Stimulated activated CD8-positive, alpha-beta memory T cell treated with anti-CD3 and anti-CD28 coated beads, Interleukin-15, amount 100 ng/mL, for 24 hours (primary cell): ENCODE data around the gene SDF2L1.
A peak's percentile ranks its signal among the peaks of the same experiment; 100 is the strongest.
"Not testable (repeated sequence)": the region's sequence is repeated elsewhere in the genome, so short reads cannot be mapped to it uniquely, and the experiment has no call there.

Experiments used
- DNase-seq: peaks from one replicate; pipeline ENCODE4 v3.0.0-alpha.2; 2020; ENCODE audit warnings: low read depth

Gene SDF2L1

GRCh38 chr22:21641789-21642583, at the start of gene SDF2L1:
Gene SDF2L1 (plus strand): TSS chr22:21642302. CDS start chr22:21642337, 35 bp downstream.
- peak; percentile 89 for DNase-seq

- no peak for DNase-seq
Measured at GRCh38 chr22:21592422-21592821, 49.7 kb upstream of the SDF2L1 start.

- DNase-seq, result no peak
Measured at GRCh38 chr22:21593406-21594232, 48.5 kb upstream of the SDF2L1 start.

- no peak for DNase-seq
Measured at GRCh38 chr22:21594865-21595452, 47.1 kb upstream of the SDF2L1 start.

GRCh38 chr22:21596356-21597135, 45.6 kb upstream of the SDF2L1 start:
- DNase-seq, result not testable (repeated sequence)

GRCh38 chr22:21598302-21598701, 43.8 kb upstream of the SDF2L1 start:
- no peak for DNase-seq

GRCh38 chr22:21599053-21599893, 42.8 kb upstream of the SDF2L1 start:
- no peak for DNase-seq

GRCh38 chr22:21602579-21602978, 39.5 kb upstream of the SDF2L1 start:
- no peak for DNase-seq

GRCh38 chr22:21603973-21604372, 38.1 kb upstream of the SDF2L1 start:
- no peak for DNase-seq

GRCh38 chr22:21605887-21606564, 36.1 kb upstream of the SDF2L1 start:
- no peak for DNase-seq

- DNase-seq, result no peak
Measured at GRCh38 chr22:21606775-21607174, 35.3 kb upstream of the SDF2L1 start.

GRCh38 chr22:21609556-21610157, 32.4 kb upstream of the SDF2L1 start:
- DNase-seq, result not testable (repeated sequence)

GRCh38 chr22:21611210-21611977, 30.7 kb upstream of the SDF2L1 start:
- DNase-seq, result no peak

GRCh38 chr22:21612858-21613257, 29.2 kb upstream of the SDF2L1 start:
- no peak for DNase-seq

- no peak for DNase-seq
Measured at GRCh38 chr22:21613553-21614233, 28.4 kb upstream of the SDF2L1 start.

- no peak for DNase-seq
Measured at GRCh38 chr22:21615731-21616130, 26.4 kb upstream of the SDF2L1 start.

GRCh38 chr22:21617337-21617736, 24.8 kb upstream of the SDF2L1 start:
- not testable (repeated sequence) for DNase-seq

GRCh38 chr22:21621025-21621424, 21.1 kb upstream of the SDF2L1 start:
- no peak for DNase-seq
